HepG2 (cell line): ENCODE results near the gene RNASE4. TPM values are rescaled to one million over a fixed set of nuclear protein-coding genes. Genes with fewer than 3 reads are reported as not detected.

Source experiments
- ARID3A ChIP-seq: IDR thresholded peaks from 2 replicates; pipeline ENCODE4 v1.6.1; 2012; ENCODE audit warnings: low read depth, low read length, improper control_type of control experiment
- FOXP1 ChIP-seq, 2 experiments: fragments of 450-650 bp in 1 of 2; IDR thresholded peaks; 2 replicates each; pipeline ENCODE4 v1.6.1; 2017 to 2018; ENCODE audit warnings: antibody characterized with exemption in 1 of 2
- HNRNPLL ChIP-seq: fragments of 200-400 bp; formaldehyde crosslinking; IDR thresholded peaks from 2 replicates; pipeline ENCODE4 v1.6.1; 2017; ENCODE audit warnings: mild to moderate bottlenecking, low read depth, low read length; ENCODE audit not compliant: poor library complexity, severe bottlenecking
- KDM2A ChIP-seq: sonication (generic); formaldehyde crosslinking; IDR thresholded peaks from 2 replicates; pipeline ENCODE4 v1.4.0; 2020; ENCODE audit warnings: low read depth, missing genetic modification reagents, borderline replicate concordance
- KMT2B ChIP-seq: IDR thresholded peaks from 2 replicates; pipeline ENCODE4 v1.6.1; 2016; ENCODE audit warnings: missing genetic modification reagents, missing compliant biosample characterization
- NFATC3 ChIP-seq: sonication (generic); formaldehyde crosslinking; IDR thresholded peaks from 2 replicates; pipeline ENCODE4 v1.5.1; 2020; ENCODE audit warnings: mild to moderate bottlenecking, missing genetic modification reagents
- NR1H2 ChIP-seq: sonication (generic); formaldehyde crosslinking; IDR thresholded peaks from 2 replicates; pipeline ENCODE4 v1.8.1; 2022; ENCODE audit warnings: low read depth, missing genetic modification reagents, borderline replicate concordance
- PRDM10 ChIP-seq: sonication (generic); formaldehyde crosslinking; IDR thresholded peaks from 2 replicates; pipeline ENCODE4 v1.4.0; 2020; ENCODE audit warnings: low read depth, missing genetic modification reagents
- REST ChIP-seq, 2 experiments: IDR thresholded peaks; 2 replicates each; pipeline ENCODE4 v1.6.1; 2011 to 2012; ENCODE audit warnings: low read length in 2 of 2, borderline replicate concordance in 1 of 2, low read depth in 1 of 2, mild to moderate bottlenecking in 1 of 2, moderate library complexity in 1 of 2
- SNAPC5 ChIP-seq: sonication (generic); formaldehyde crosslinking; IDR thresholded peaks from 2 replicates; pipeline ENCODE4 v1.8.1; 2023; ENCODE audit warnings: mild to moderate bottlenecking, missing genetic modification reagents, borderline replicate concordance
- TAF1 ChIP-seq: sonication (generic); formaldehyde crosslinking; IDR thresholded peaks from 2 replicates; pipeline ENCODE4 v1.4.0; 2020; ENCODE audit warnings: missing genetic modification reagents
- ZBTB20 ChIP-seq: sonication (generic); formaldehyde crosslinking; IDR thresholded peaks from 2 replicates; pipeline ENCODE4 v1.8.1; 2023; ENCODE audit warnings: missing genetic modification reagents, low read depth, mild to moderate bottlenecking, borderline replicate concordance
- ZNF367 ChIP-seq: sonication (generic); formaldehyde crosslinking; IDR thresholded peaks from 2 replicates; pipeline ENCODE4 v1.4.0; 2020; ENCODE audit warnings: missing genetic modification reagents, borderline replicate concordance
- ZNF570 ChIP-seq: sonication (generic); formaldehyde crosslinking; IDR thresholded peaks from 2 replicates; pipeline ENCODE4 v1.4.0; 2020; ENCODE audit warnings: mild to moderate bottlenecking, missing genetic modification reagents, borderline replicate concordance
- ZNF773 ChIP-seq: sonication (generic); formaldehyde crosslinking; IDR thresholded peaks from 2 replicates; pipeline ENCODE4 v1.4.0; 2020; ENCODE audit warnings: missing genetic modification reagents, borderline replicate concordance
- ZNF784 ChIP-seq: sonication (generic); formaldehyde crosslinking; IDR thresholded peaks from 2 replicates; pipeline ENCODE4 v1.5.1; 2020; ENCODE audit warnings: missing genetic modification reagents, mild to moderate bottlenecking, borderline replicate concordance
- ZZZ3 ChIP-seq: sonication (generic); formaldehyde crosslinking; IDR thresholded peaks from 2 replicates; pipeline ENCODE4 v1.4.0; 2020; ENCODE audit warnings: missing genetic modification reagents, mild to moderate bottlenecking, borderline replicate concordance
- polyA plus RNA-seq, 8 experiments: library from polyadenylated mRNA; depleted of rRNA in 3 of 8; stranded (reverse) in 7 of 8; unstranded in 1 of 8; fragments of >200 nt; fragmentation: Illumina TruSeq in 4 of 8; extraction: Trizol in 4 of 8; gene quantifications; 2 replicates each; pipeline versions ENCODE4 v1.2.1 to v1.2.3, GENCODE V29; 2011 to 2016; ENCODE audit warnings: low read depth in 4 of 8, missing spikeins in 1 of 8, mixed read lengths in 1 of 8; ENCODE audit not compliant: insufficient read depth in 1 of 8
- total RNA-seq, 5 experiments: library from RNA; depleted of rRNA; stranded (reverse); fragments of >200 nt; fragmentation: Illumina TruSeq; extraction: Trizol; gene quantifications; 2 replicates each; pipeline ENCODE4 v1.2.3, GENCODE V29; 2016; ENCODE audit warnings: low read depth in 1 of 5

Gene RNASE4
- total and polyA plus RNA-seq, 2 of the 13 experiments (the other 11 are each of a cell fraction or from before 2014, with no cell fraction given), result 109 to 983 TPM

- no peak for TF ChIP-seq FOXP1 (IDR thresholded peaks at IDR 0.05)
- no peak for TF ChIP-seq FOXP1 (CRISPR knock-in tag; IDR thresholded peaks at IDR 0.05)
- TF ChIP-seq HNRNPLL, result peak; percentile 74
- 0 out of 2 replicates have a peak, but pooled peaks have one; percentile 28 for TF ChIP-seq KMT2B (CRISPR knock-in tag)
- no peak for TF ChIP-seq NR1H2 (CRISPR knock-in tag)
- no peak for TF ChIP-seq PRDM10
- no peak for TF ChIP-seq ARID3A
- TF ChIP-seq NFATC3 (CRISPR knock-in tag), result no peak
- TF ChIP-seq ZNF773 (CRISPR knock-in tag), result no peak
- TF ChIP-seq ZNF570, result no peak
- no peak for TF ChIP-seq REST (IDR thresholded peaks at IDR 0.05; ENCODE audit: borderline replicate concordance in 1 of 2, low read depth in 1 of 2, low read length in 2 of 2)
- TF ChIP-seq ZNF784 (CRISPR knock-in tag), result no peak
- TF ChIP-seq KDM2A (CRISPR knock-in tag), result peak; percentile 78; the same call in 1 of the 2 replicates
- TF ChIP-seq TAF1 (CRISPR knock-in tag), result no peak
- TF ChIP-seq ZZZ3, result no peak
- no peak for TF ChIP-seq ZBTB20 (CRISPR knock-in tag)
- TF ChIP-seq ZNF367 (CRISPR knock-in tag), result no peak
- no peak for TF ChIP-seq SNAPC5 (CRISPR knock-in tag)
Observed at GRCh38 chr14:20662968-20663732, 21.2 kb upstream of the RNASE4 start (continued).
